ENCODE data around the gene TNFRSF17.
"Not testable (repeated sequence)": the region's sequence is repeated elsewhere in the genome, so short reads cannot be mapped to it uniquely, and the experiment has no call there.

The TNFRSF17 gene
- total RNA-seq, result 0 reads per million in 3 experiments

DNA sequence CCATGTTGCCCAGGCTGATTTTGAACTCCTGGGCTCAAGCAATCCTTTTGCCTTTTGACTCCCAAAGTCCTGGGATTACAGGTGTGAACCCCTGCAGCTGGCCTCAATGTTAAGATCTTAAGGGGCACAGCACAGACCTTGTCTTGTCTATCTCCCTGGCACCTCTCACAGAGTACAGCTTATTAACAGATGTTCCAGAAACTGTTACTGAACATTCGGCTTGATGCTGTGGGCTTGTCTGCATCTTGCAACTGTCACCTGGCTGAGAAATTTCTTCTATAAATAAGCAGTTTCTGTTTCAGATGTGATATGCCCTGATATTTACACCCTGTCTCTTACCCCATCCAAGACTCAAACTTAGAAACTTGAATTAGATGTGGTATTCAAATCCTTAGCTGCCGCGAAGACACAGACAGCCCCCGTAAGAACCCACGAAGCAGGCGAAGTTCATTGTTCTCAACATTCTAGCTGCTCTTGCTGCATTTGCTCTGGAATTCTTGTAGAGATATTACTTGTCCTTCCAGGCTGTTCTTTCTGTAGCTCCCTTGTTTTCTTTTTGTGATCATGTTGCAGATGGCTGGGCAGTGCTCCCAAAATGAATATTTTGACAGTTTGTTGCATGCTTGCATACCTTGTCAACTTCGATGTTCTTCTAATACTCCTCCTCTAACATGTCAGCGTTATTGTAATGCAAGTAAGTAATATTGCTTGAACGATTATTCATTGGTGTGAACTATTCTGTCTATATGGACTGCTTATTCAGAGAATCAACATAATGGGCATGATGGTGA lies at the start of gene TNFRSF17:
TNFRSF17 (plus strand) TSS at position 450 of the 791 bp plus-strand sequence; CDS start at position 565, 115 bp downstream.
- DNase-seq, result no peak

DNA sequence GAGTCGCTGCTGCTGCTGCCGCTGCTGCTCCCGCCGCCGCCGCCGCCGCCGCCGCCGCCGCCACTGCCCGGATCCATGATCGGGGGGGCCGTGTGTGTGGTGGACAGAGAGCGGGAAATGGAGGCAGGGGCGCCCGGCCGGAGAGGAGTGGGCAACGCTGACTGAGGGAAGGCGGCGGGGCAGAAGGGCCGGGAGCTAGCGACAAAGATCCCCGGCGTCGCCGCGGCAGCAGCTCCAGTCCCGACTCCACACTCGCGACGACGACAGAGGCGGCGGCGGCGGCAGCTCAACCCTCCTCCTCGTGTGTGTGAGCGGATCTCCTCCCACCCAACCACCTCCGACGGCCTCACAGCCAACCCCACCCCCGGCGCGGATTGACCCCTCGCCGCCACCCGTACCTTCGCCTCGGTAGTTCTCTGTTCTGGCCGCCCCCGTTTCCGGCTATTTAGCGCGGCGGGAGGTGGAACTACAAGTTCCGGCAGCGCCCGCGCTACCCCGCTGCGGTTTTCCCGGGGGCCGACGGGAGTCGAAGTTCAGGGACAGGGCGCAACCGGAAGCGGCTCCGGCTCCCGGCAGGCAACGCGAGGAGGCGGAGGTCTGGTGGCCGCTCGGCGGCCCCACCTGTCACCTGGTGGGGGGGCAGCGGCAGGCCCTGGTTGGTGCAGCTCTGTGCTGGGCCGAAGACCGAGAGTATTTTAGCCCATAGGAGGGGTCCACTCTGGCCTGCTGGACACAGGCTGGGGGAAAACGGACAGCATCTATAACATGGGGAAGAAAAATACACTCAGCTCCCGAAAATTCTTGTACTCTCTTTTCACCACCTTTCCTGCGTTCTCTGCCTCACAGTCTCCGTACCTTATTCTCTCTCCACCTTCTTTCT lies 49.1 kb upstream of the TNFRSF17 start, which contains the start of gene GSPT1:
GSPT1 (minus strand) TSS at position 313 of the 880 bp plus-strand sequence; CDS start at position 77, 236 bp downstream.
- DNase-seq, result peak; percentile 99

DNA sequence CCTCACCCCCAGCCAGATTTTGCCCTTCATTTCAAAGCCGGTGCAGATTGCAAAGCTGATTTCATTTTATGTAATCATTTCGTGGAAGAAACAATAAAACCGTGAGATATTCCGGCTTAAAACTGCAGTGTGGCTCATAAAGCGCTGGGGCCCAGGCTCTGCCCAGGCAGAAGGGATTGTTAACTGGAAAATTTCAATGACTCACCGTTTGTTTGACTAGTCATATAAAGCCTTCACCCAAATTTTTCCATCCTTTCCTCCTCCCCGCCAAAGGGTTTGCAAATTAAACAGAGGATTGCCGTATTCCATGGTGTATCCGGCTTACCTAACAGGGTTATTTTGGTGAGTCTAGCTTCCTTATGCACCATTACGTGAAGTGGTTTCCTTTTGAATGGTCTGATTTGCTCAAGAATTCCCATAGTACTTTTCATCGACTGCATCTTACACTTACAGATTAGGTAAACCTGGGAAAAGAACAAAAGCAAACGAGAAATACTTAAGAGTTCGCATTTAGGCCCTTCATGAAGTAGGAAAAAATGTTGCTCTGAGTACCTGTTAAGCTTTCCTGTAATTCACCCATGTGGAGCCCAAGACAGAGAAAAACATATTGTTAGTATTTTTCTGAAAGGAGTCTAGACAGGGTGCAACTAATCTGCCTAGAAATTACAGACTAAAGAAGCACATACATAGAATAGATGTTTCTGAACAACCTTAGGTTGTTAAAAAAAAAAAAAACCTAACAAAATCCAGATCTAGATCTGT lies 48.3 kb upstream of the TNFRSF17 start:
- no peak for DNase-seq

DNA sequence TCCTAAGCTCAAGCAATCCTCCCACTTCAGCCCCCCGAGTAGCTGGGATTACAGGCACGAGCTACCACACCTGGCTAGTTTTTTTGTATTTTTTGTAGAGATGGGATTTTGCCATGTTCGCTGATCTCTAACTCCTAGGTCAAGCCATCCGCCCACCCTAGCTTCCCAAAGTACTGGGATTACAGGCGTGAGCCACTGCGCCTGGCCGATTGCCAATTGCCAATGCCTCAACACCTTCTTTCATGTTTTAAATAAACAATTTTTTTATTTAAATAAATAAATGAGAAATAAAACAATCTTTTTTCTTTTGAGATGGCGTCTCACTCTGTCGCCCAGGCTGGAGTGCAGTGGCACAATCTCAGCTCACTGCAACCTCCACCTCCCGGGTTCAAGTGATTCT lies 41.0 kb upstream of the TNFRSF17 start:
- not testable (repeated sequence) for DNase-seq

DNA sequence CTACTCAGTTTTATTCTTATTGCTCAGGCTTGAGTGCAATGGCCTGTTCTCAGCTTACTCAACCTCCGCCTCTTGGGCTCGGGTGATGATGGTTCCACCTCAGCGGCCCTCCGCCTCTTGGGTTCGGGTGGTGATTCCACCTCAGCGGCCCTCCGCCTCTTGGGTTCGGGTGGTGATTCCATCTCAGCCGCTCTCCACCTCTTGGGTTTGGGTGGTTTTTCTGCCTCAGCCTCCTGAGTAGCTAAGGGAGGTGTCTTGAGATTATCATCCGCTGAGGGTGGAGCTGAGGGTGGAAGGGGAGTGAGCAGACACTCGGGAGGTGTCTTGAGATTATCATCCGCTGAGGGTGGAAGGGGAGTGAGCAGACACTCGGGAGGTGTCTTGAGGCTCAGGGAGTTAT lies 37.7 kb upstream of the TNFRSF17 start:
- DNase-seq, result not testable (repeated sequence)

DNA sequence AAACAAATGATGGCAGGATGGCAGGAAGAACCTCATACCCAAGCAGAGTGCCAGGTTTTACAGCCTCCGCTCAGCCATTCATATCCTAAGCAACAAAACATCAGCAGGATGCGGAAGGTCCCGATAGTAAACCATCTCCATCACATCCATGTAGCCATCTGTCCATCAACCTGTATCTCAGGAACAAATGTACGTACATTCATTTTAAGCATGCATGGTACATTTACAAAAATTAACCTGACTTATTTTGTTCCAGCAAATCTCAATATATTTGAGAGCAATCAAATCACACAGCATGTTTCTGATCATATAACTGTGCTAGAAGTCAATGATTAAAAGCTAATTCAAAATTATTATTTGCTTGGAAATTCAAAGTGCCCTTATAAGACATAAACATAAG lies 23.1 kb upstream of the TNFRSF17 start, which contains the start of gene NPIPB2:
NPIPB2 (minus strand) TSS at position 101 of the 400 bp plus-strand sequence; CDS start at position 101, 0 bp downstream.
- not testable (repeated sequence) for DNase-seq

DNA sequence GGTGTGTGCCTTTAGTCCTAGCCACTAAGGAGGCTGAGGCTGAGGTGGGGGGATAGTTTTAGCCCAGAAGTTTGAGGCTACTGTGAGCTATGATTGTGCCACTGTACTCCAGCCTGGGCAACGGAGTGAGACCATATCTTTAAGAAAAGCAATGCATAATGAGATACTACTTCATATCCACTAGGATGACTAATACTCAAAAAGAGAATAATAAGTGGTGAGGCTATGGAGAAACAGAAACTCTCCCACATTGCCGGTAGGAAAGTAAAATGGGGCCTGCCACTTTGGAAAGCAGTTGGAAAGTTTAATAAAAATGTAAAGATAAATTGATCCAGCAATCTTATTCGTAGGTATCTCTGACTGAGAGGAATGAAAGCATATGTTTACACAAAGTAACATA lies 18.6 kb upstream of the TNFRSF17 start:
- DNase-seq, result no peak

DNA sequence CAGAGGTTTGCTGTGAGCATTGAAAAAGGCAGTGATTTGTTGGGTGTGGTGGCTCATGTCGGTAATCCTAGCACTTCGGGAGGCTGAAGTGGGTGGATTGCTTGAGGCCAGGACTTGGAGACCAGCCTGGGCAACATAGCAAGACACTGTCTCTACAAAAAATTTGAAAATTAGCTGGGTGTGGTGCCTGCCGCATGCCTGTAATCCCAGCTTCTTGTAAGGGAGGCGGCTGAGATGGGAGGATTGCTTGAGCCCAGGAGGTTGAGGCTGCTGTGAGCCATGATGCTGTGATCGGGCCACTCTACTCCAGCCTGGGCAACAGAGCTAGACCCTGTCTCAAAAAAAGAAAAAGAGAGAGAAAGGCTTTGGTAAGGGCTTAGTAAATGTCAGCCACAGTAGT lies 16.2 kb upstream of the TNFRSF17 start:
- DNase-seq, result no peak

DNA sequence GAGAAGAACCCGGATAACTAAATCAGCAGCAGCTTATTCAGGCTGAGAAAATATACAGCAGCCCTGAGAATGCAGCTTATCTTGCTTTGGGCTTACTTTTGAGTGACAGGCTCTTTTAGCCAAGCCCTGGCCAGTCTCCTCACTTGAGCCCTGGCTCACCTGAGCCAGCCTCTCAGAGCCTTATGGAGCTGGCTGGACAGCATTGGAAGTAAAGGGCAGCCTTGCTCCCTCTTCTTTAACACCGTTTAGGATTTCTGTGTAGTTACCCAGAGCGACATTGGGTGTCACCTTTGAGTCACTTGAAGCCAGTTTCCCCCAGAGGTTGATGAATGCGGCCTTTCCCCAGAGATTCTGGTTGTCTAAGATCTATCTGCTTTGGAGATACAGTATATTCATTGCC lies 15.5 kb upstream of the TNFRSF17 start:
- no peak for DNase-seq

DNA sequence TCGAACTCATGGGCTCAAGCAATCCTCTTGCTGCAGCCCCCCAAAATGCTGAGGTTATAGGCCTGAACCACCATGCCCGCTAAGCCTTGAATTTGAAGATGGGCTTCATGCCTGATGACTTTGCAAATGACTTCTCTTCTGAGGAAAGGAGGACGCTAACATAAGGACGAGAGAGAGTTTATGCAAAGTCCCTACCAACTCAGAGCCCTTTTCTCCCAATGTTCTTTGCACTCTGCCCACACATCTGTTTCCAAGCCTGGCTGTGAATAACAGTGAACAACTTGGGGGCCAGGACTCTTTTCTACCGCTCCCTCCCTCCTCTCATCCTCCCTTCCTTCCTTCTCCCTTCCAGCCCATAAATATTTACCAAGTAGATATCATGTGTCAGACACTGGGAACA lies 14.6 kb upstream of the TNFRSF17 start:
- no peak for DNase-seq

DNA sequence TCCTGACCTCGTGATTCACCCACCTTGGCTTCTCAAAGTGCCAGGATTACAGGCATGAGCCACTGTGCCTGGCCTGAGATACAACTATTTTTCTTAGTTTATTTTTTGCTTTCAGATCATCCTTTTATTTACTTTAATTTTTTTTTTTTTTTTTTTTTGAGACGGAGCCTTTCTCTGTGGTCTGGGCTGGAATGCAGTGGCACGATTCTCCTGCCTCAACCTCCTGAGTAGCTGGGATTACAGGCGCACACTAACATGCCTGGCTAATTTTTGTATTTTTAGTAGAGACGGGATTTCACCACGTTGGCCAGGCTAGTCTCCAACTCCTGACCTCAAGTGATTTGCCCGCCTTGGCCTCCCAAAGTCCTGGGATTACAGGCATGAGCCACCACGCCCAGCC lies 11.4 kb upstream of the TNFRSF17 start:
- DNase-seq, result not testable (repeated sequence)

DNA sequence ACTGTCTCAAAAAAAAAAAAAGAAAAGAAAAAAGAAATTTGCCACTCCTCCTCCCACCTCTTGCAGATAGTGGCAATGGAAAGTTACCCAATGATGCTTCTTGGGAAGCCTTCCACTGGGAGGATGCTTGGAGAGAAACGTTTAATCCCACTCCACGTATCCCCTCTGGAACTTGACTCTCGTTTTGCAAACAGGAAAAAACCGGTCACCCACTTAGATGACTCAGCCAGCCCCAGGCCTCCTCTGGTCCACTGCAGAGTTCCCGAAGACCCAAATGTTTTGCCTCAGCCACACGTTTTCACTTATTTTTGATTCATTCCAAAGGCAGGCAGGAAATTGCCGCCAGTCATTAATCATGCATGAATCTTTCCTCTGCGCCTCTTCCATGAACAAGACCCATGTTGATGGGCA lies 9.3 kb upstream of the TNFRSF17 start:
- DNase-seq, result no peak

DNA sequence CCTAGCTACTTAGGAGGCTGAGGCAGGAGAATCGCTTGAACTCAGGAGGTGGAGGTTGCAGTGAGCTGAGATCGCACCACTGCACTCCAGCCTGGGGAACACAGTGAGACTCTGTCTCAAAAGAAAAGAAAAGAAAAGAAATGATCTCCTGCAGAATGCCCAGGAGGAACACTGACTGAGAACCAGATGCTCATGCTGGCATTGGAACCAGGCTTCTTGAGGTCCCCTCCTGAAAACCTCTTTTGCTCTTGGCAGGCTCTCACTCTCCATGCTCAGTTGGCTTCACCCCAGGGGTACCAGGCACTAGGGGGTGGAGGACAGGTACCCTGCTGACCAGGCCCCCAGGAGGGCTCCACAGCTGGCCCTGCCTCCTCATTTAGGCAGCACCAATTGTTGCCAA lies 8.5 kb upstream of the TNFRSF17 start:
- DNase-seq, result no peak

DNA sequence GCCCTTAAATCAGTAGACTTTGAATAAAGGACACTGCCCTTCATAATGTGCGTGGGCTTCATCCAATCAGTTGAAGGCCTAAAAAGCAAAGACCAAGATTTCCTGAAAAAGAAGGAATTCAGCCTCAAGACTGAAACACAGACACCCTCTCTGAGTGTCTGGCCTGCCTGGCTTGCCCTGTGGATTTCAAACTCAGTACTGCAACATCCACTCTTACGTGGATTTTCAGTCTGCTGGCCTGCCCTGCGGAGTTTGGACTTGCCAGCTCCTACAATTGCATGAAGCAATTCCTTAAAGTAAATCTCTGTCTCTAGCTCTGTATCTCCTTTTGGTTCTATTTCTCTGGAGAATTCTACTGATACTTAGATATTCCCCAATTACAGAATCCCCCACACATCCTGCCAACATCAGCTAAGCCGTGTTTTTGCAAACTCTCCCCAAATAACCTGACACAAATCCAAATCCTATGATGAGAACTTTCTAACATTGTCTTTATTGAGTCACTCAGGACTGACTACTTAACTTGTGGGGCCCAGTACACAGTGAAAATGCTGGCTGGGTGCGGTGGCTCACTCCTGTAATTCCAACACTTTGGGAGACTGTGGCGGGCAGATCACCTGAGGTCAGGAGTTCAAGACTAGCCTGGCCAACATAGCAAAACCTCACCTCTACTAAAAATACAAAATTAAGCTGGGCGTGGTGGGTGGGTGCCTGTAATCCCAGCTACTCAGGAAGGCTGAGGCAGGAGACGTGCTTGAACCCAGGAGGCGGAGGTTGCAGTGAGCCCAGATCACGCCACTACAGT lies 7.2 kb upstream of the TNFRSF17 start:
- no peak for DNase-seq

DNA sequence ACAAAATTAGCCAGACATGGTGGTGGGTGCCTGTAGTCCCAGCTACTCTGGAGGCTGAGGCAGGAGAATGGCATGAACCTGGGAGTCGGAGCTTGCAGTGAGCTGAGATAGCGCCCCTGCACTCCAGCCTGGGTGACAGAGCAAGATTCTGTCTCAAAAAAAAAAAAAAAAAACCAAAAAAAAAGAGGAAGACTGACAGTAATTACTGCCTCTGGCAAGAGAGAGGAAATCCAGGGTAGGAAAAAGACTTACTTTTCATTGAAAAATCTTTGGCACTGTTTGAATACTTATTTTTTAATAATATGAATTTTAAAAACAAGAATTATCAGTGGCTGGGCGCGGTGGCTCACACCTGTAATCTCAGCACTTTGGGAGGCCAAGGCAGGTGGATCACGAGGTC lies 2.6 kb upstream of the TNFRSF17 start:
- DNase-seq, result not testable (repeated sequence)

DNA sequence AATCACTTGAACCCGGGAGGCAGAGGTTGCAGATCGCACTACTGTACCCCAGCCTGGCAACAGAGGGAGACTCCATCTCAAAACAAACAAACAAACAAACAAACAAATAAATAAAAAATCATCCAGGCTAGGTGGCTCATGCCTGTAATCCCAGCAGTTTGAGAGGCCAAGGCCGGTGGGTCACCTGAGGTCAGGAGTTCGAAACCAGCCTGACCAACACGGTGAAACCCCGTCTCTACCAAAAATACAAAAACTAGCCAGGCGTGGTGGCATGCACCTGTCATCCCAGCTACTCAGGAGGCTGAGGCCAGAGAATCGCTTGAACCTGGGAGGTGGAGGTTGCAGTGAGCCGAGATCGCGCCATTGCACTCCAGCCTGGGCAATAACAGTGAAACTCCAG lies 2.0 kb upstream of the TNFRSF17 start:
- not testable (repeated sequence) for DNase-seq

DNA sequence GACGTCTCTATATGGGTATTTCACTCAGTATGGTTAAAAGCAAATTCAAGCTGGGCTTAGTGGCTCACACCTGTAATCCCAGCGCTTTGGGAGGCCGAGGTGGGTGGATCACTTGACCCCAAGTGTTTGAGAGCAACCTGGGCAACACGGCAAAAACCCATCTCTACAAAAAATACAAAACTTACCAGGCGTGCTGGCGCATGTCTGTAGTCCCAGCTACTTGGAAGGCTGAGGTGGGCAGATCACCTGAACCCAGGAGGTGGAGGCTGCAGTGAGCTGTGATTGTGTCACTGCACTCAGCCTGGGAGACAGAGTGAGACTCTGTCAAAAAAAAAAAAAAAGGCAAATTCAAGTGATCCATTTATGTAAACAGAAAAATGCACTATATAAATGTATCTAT lies 1.3 kb upstream of the TNFRSF17 start:
- no peak for DNase-seq

DNA sequence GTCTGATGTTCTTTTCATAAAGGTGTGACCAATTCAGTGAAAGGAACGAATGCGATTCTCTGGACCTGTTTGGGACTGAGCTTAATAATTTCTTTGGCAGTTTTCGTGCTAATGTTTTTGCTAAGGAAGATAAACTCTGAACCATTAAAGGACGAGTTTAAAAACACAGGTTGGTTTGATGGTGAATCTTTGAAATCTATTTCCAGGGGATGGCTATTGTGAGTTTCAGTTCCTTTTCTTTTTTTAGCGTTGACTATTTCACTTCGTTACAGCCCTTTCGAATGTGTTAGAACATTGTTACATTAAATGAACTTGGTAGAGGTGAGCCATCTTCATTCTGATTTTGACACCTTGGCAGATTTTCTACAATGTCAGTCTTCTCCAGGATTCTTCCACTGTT lies 1.2 kb downstream of the TNFRSF17 start:
- no peak for DNase-seq

DNA sequence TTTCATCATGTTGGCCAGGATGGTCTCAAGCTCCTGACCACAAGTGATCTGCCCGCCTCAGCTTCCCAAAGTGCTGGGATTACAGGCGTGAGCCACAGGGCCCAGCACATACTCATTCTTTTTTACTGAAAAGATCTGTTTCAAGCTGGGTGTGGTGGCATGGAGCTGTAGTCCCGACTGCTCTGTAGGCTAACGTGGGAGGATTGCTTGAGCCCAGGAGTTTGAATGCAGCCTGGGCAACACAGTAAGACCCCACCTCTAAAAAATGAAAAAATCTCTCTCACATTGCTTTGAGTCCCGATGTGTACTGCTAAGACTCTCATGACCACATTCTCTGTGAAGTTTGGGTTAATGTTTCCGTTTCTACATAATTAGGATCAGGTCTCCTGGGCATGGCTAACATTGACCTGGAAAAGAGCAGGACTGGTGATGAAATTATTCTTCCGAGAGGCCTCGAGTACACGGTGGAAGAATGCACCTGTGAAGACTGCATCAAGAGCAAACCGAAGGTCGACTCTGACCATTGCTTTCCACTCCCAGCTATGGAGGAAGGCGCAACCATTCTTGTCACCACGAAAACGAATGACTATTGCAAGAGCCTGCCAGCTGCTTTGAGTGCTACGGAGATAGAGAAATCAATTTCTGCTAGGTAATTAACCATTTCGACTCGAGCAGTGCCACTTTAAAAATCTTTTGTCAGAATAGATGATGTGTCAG lies 2.3 kb downstream of the TNFRSF17 start:
- no peak for DNase-seq

DNA sequence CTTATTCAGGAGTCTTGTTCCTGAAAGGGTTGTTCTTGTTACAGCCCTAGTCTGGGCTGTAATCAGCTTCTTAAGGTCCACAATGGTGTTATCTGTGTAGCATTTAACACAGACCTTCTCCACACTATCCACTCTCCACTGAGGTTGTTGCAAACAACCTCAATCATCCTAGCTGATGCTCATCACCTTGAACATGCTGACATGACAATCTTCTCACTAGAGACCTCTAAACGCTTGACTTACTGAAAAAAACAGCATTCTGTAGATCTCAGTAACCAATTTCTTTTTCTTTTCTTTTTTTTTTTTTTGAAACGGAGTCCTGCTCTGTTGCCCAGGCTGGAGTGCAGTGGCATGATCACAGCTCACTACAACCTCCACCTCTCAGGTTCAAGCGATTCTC lies 3.6 kb downstream of the TNFRSF17 start:
- no peak for DNase-seq

DNA sequence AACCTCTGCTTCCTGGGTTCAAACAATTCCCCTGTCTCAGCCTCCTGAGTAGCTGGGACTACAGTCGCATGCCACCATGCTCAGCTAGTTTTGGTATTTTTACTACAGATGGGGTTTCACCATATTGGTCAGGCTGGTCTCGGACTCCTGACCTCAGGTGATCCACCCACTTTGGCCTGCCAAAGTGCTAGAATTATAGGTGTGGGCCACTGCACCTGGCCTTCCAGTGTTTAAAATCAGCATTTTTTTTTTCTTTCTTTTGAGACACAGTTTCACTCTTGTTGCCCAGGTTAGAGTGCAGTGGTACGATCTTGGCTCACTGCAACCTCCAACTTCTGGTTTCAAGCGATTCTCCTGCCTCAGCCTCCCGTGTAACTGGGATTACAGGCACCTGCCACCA lies 5.3 kb downstream of the TNFRSF17 start:
- not testable (repeated sequence) for DNase-seq
